Upper lobe of left lung (tissue), 4 donors: ENCODE results near the gene PIH1D2.
A peak's percentile ranks its signal among the peaks of the same experiment; 100 is the strongest.

Experiments
- CTCF ChIP-seq, 6 experiments: fragments of 450-650 bp in 4 of 6; fragments of 200-600 bp in 2 of 6; sonication (generic) in 2 of 6; IDR thresholded peaks; one replicate each; pipeline ENCODE4 v1.5.1; 2016 to 2019; ENCODE audit warnings: antibody characterized with exemption in 6 of 6
- EP300 ChIP-seq, 4 donors: sonication (generic); formaldehyde crosslinking; IDR thresholded peaks; one replicate each; pipeline ENCODE4 v1.5.1; 2017; ENCODE audit warnings: antibody characterized with exemption in 4 of 4, control low read depth in 2 of 4
- POLR2A ChIP-seq, 4 donors: fragments of 450-650 bp; IDR thresholded peaks; one replicate each; pipeline ENCODE4 v1.5.1; 2016 to 2017; ENCODE audit warnings: antibody characterized with exemption in 4 of 4, mild to moderate bottlenecking in 2 of 4
- POLR2AphosphoS5 ChIP-seq, 2 donors: sonication (generic); formaldehyde crosslinking; IDR thresholded peaks; one replicate each; pipeline ENCODE4 v1.5.1; 2017; ENCODE audit warnings: antibody characterized with exemption in 2 of 2

DNA sequence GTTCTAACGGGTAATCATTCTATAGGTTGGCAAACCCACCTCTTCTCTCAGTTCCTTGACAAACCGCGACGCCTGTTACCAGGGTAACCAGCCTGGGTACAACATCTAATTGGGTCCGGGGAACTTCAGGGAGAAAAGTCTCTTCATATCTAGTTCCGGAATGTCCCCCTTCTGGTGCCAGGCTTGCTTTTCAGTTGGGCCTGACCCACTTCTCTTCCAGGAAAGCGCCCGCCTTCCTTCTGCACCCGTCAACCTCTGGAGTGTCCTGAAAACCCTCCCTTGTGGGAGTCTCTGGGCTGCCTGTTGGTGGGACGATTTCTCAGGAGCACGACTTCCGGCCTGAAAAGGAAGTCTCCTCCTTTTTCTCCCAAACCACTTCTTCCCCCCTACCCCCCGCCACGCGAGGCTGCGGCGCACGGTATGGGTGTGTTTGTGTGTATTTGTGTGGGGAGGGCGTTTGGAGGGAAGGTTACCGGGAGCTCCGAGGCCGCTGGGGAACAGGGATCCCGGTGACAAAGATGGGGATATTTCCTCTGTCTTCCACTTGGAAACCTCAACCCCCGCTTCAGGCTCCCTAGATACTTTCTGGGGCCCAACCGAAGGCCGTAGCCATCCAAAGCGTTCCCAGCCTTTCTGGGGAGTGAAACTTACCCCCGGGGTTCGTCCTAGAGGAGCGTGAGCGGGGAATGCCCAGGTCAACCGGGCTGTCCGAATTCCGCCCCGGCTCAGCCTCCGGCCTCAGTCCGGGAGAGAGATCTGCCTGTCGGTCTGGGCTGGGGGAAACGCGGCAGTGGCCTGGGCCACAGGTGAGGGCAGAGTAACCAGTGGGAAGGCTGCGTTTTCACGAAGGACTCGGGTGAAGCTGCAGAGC lies at the start of gene PIH1D2, which contains the start of gene NKAPD1:
- TF ChIP-seq CTCF (IDR thresholded peaks at IDR 0.05) (peak in 2 of 6 experiments; percentile 28 to 40), EP300 (IDR thresholded peaks at IDR 0.05) (no peak), POLR2A (IDR thresholded peaks at IDR 0.05) (peak in 2 of 4 donors; percentile 32 to 55), POLR2AphosphoS5 (IDR thresholded peaks at IDR 0.05) (peak; percentile 54 to 81)
